Memory B cell (primary cell): ENCODE measurements around the gene ARFRP1.
A peak's percentile ranks its signal among the peaks of the same experiment; 100 is the strongest.

Experiments used
- ATAC-seq: fragments of 150-1000 bp; cut with Tn5 transposase; 2 replicates; pipeline ENCODE4 v1.10.0; 2021; ENCODE audit warnings: low read depth, mild to moderate bottlenecking, moderate library complexity
- DNase-seq, 2 donors: peaks; one replicate each; pipeline ENCODE4 v3.0.0; 2022; ENCODE audit warnings: low spot score in 2 of 2
- H3K27ac Mint-ChIP-seq: one replicate; pipeline ENCODE4 v1.8.0; 2022; ENCODE audit warnings: mild to moderate bottlenecking, moderate library complexity, mixed read lengths
- H3K27me3 Mint-ChIP-seq: one replicate; pipeline ENCODE4 v1.8.0; 2022; ENCODE audit warnings: mixed read lengths
- H3K36me3 Mint-ChIP-seq: one replicate; pipeline ENCODE4 v1.8.0; 2022; ENCODE audit warnings: mild to moderate bottlenecking, mixed read lengths
- H3K4me1 Mint-ChIP-seq: one replicate; pipeline ENCODE4 v1.8.0; 2022; ENCODE audit warnings: mixed read lengths
- H3K4me3 Mint-ChIP-seq: one replicate; pipeline ENCODE4 v1.8.0; 2022; ENCODE audit warnings: mild to moderate bottlenecking, moderate library complexity, mixed read lengths
- H3K9me3 Mint-ChIP-seq: one replicate; pipeline ENCODE4 v1.8.0; 2022; ENCODE audit warnings: mixed read lengths

ARFRP1 gene

GRCh38 chr20:63696628-63697356, 11.0 kb downstream of the ARFRP1 start, which contains the start of gene TNFRSF6B:
TNFRSF6B (plus strand) TSS chr20:63696652; CDS start chr20:63696768, 116 bp downstream.
- Mint-ChIP-seq H3K36me3 (peaks cover 3% of the 10 kb centered on the region), H3K4me3 (no peak within 1 kb of the TSS), H3K4me1 (peaks cover 16% of the 10 kb centered on the region), H3K9me3 (no peaks in the 10 kb centered on the region), H3K27me3 (no peaks in the 10 kb centered on the region), H3K27ac (peak within 1 kb of the TSS; percentile 50)
- DNase-seq (no peak), ATAC-seq (no peak)

GRCh38 chr20:63696306-63696627, 11.5 kb downstream of the ARFRP1 start:
- peak overlapping the region; percentile 50 for H3K27ac Mint-ChIP-seq
- peaks cover 19% of the 10 kb centered on the region for H3K4me1 Mint-ChIP-seq
- DNase-seq (no peak), ATAC-seq (peak; percentile 81)
- H3K27me3 Mint-ChIP-seq, result no peaks in the 10 kb centered on the region
- H3K9me3 Mint-ChIP-seq, result no peaks in the 10 kb centered on the region
- peaks cover 3% of the 10 kb centered on the region for H3K36me3 Mint-ChIP-seq
- no peak overlapping the region for H3K4me3 Mint-ChIP-seq

GRCh38 chr20:63695424-63696305, 12.1 kb downstream of the ARFRP1 start:
- ATAC-seq (no peak), DNase-seq (no peak)
- Mint-ChIP-seq H3K36me3 (peaks cover 3% of the 10 kb centered on the region), H3K9me3 (no peaks in the 10 kb centered on the region), H3K4me1 (peaks cover 21% of the 10 kb centered on the region), H3K27ac (peak overlapping the region; percentile 50), H3K27me3 (no peaks in the 10 kb centered on the region), H3K4me3 (no peak overlapping the region)

GRCh38 chr20:63694584-63695423, 13.0 kb downstream of the ARFRP1 start:
- no peaks in the 10 kb centered on the region for H3K9me3 Mint-ChIP-seq
- ATAC-seq, result no peak
- peaks cover 3% of the 10 kb centered on the region for H3K36me3 Mint-ChIP-seq
- DNase-seq, result no peak
- no peaks in the 10 kb centered on the region for H3K27me3 Mint-ChIP-seq
- no peak overlapping the region for H3K27ac Mint-ChIP-seq
- peaks cover 21% of the 10 kb centered on the region for H3K4me1 Mint-ChIP-seq
- no peak overlapping the region for H3K4me3 Mint-ChIP-seq

GRCh38 chr20:63693733-63694583, 13.8 kb downstream of the ARFRP1 start:
- ATAC-seq (no peak), DNase-seq (no peak)
- H3K4me1 Mint-ChIP-seq, result peaks cover 17% of the 10 kb centered on the region
- no peaks in the 10 kb centered on the region for H3K27me3 Mint-ChIP-seq
- H3K4me3 Mint-ChIP-seq, result no peak overlapping the region
- peaks cover 3% of the 10 kb centered on the region for H3K36me3 Mint-ChIP-seq
- H3K27ac Mint-ChIP-seq, result peak overlapping the region; percentile 58
- no peaks in the 10 kb centered on the region for H3K9me3 Mint-ChIP-seq

GRCh38 chr20:63693083-63693732, 14.6 kb downstream of the ARFRP1 start:
- peaks cover 3% of the 10 kb centered on the region for H3K36me3 Mint-ChIP-seq
- H3K4me1 Mint-ChIP-seq, result peaks cover 17% of the 10 kb centered on the region
- H3K27me3 Mint-ChIP-seq, result no peaks in the 10 kb centered on the region
- ATAC-seq (no peak), DNase-seq (no peak)
- H3K4me3 Mint-ChIP-seq, result no peak overlapping the region
- peak overlapping the region; percentile 58 for H3K27ac Mint-ChIP-seq
- H3K9me3 Mint-ChIP-seq, result no peaks in the 10 kb centered on the region

GRCh38 chr20:63692436-63693082, 15.2 kb downstream of the ARFRP1 start:
- Mint-ChIP-seq H3K27ac (no peak overlapping the region), H3K4me1 (peaks cover 17% of the 10 kb centered on the region), H3K9me3 (no peaks in the 10 kb centered on the region), H3K36me3 (peaks cover 3% of the 10 kb centered on the region), H3K27me3 (no peaks in the 10 kb centered on the region), H3K4me3 (no peak overlapping the region)
- ATAC-seq, result no peak
- DNase-seq, result no peak

GRCh38 chr20:63691711-63692435, 15.9 kb downstream of the ARFRP1 start:
- Mint-ChIP-seq H3K4me1 (peaks cover 12% of the 10 kb centered on the region), H3K9me3 (no peaks in the 10 kb centered on the region), H3K27me3 (no peaks in the 10 kb centered on the region), H3K36me3 (peaks cover 3% of the 10 kb centered on the region), H3K27ac (peak overlapping the region; percentile 77), H3K4me3 (no peak overlapping the region)
- no peak for DNase-seq
- no peak for ATAC-seq

GRCh38 chr20:63690898-63691710, 16.7 kb downstream of the ARFRP1 start:
- no peak overlapping the region for H3K4me3 Mint-ChIP-seq
- peaks cover 8% of the 10 kb centered on the region for H3K4me1 Mint-ChIP-seq
- peak overlapping the region; percentile 77 for H3K27ac Mint-ChIP-seq
- ATAC-seq (peak; percentile 47), DNase-seq (no peak)
- no peaks in the 10 kb centered on the region for H3K9me3 Mint-ChIP-seq
- H3K36me3 Mint-ChIP-seq, result peaks cover 3% of the 10 kb centered on the region
- H3K27me3 Mint-ChIP-seq, result no peaks in the 10 kb centered on the region

GRCh38 chr20:63690003-63690897, 17.5 kb downstream of the ARFRP1 start:
- H3K36me3 Mint-ChIP-seq, result peaks cover 3% of the 10 kb centered on the region
- no peaks in the 10 kb centered on the region for H3K27me3 Mint-ChIP-seq
- DNase-seq, result no peak
- H3K4me1 Mint-ChIP-seq, result peaks cover 7% of the 10 kb centered on the region
- ATAC-seq, result no peak
- H3K4me3 Mint-ChIP-seq, result no peak overlapping the region
- no peaks in the 10 kb centered on the region for H3K9me3 Mint-ChIP-seq
- H3K27ac Mint-ChIP-seq, result no peak overlapping the region
